NCI-H2029 treated with DMSO at 0.1 percent for 48 hours (cell line): ENCODE measurements around the gene CCDC102A.
"Not testable (repeated sequence)": the region's sequence is repeated elsewhere in the genome, so short reads cannot be mapped to it uniquely, and the experiment has no call there.

Experiments
- DNase-seq: peaks from one replicate; lab custom pipeline; 2025; lab: John Stamatoyannopoulos, UW

Gene CCDC102A

DNA sequence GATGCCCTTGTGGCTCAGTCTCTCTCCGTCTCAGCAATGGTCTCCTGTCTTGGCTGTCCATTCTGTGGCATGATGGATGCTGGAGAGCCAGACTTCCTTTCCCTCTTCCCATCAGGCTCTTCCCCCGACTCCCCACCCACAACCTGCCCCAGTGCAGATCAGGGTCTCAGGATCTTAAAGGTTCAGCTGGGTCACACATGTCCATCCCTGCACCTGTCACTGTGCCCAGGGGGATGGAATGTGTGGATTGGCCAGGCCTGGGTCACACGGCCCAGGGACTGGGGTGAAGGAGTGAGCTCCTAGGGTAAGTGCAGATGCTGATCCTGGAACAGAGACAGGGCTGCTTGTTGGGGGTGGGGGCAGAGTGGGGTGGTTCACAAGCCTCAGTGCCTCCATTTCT, 29.1 kb upstream of the CCDC102A start:
- DNase-seq, result no peak

DNA sequence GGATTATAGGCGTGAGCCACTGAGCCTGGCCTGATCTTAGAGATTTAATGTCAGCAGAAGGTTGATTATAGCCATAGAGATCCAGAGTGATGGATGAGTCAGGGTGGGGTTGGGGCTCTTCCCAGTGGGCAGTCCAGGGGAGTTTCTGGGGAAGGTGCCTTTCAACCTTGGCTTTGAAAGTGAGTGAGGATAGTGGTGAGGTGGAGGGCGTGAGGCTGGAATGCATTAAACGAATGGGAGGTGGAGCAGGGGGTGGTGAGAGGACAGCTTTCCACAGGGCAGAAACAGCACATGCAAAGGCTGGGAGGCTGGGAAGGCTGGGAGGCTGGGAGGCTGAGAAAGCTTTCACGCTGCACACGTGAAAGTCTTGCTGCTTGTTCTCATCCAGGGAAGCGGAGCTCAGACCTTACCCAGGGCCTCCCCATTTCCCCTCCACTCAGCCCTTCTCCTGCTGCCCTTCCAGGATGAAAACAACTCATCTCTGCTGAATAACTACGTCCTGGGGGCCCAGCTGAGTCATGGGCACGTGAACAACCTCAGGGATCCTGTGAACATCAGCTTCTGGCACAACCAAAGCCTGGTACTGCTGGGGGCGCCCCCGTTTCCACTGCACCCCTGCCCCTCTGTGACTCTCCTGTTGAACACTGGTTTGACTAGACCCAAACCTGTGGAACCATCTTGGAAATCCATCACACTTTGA, 28.4 kb upstream of the CCDC102A start:
- DNase-seq, result no peak

DNA sequence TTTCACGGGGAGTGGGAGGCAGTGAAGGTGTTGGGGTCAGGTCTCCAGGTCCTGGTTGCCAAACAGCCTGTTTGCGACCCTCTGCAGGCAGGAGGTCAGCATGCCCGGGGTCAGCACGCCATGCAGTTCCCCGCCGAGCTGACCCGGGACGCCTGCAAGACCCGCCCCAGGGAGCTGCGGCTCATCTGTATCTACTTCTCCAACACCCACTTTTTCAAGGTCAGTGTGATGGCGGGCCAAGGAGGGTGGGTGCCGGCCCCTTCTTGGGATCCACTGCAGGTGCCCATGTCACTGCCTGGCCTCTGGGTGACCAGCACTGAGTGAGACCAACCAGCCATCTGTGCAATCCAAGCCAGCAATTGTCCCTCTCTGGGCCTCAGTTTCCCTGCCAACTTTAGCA, 27.4 kb upstream of the CCDC102A start:
- no peak for DNase-seq

DNA sequence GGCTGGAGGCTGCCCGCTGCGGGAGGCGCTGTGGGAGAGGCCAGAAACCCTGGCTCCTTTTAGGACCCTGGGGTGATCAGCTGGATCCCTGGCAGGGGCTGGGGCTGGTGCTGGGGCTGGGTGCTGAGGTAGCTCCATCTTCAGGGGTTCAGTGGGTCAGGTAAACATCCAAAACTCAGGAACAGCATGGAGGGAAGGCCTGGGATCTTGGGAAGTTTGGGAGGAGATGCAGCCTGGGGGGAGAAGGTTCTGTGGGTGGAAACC, 27.0 kb upstream of the CCDC102A start:
- DNase-seq, result no peak

DNA sequence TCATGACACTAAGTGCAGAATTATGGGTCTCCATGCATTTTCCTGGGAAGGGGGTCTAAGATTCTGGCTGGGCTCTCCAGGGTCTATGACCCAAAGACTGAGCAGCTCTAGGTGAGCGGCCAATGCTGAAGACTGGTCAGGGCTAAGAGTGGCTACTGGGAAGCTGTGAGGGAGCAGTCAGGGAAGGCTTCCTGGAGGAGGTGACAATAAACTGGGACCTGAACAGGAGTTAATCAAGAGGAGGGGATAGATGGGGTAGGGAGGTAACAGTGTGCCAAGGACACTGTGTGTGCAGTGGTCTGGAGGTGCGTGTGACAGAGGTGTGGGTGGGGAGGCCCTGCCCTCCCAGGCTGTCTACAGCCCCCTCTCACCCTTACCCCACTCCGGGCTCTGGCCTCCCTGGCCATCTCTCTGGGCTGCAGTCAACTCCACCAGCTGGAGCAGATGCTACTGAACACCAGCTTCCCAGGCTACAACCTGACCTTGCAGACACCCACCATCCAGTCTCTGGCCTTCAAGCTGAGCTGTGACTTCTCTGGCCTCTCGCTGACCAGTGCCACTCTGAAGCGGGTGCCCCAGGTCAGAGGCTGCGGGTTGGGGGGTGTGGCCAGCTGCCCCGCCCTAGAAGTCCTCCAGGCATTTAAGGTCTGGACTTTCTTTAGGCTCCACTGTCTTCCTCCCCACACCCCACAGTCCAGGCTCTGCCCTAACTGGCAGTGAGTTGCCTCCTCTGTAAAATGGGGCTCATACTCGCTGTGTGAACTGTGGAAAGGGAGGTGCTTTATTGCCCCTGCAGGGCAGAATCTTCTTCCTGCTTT, 26.5 kb upstream of the CCDC102A start:
- DNase-seq, result no peak

DNA sequence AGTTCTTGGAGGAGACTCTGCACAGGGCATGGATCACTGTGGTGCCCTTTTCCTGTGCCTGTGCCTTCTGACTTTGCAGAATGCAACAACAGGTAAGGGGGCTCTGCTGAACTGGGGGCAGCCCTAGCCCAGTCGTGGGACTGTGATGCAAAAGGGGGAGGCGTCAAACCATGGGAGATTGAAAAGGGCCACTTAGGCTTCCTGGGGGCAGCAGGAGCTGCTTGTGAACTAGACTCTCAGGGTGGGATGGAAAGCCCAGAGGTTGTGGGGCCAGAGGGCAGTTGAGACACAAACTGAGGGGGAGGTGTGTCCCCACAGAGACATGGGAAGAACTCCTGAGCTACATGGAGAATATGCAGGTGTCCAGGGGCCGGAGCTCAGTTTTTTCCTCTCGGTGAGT, 25.7 kb upstream of the CCDC102A start:
- DNase-seq, result no peak

DNA sequence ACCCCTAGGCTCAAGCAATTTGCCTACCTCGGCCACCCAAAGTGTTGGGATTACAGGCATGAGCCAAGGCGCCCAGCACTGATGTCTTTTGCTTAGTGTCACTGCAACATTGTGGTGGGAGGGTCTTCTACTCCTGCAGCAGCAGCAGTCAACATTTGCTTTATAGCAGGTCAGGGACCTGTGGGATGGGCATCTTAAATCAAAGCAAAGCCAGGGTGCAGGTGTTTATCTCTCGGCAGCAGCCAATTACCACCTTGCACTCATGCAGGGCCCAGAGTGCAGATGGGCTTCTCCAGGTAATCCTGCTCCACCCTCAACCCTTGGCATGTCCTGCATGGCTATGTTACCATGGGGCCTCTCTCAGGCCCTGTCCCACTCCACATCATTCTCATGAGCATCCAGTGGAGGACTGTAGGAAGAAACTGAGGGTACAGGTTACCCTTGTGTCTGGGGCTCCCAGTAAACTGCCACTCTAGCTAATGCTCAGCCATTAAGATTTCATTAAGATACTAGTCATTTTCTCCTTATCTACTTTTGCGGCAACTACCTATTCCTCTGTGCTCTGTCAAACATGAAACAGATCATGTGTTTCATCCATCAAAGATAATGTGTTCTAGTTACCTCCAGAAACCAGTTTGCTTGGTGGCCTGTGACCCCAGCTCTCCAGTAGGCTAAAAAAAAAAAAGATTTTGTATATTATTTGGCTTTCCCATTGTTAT, 22.9 kb upstream of the CCDC102A start:
- no peak for DNase-seq

DNA sequence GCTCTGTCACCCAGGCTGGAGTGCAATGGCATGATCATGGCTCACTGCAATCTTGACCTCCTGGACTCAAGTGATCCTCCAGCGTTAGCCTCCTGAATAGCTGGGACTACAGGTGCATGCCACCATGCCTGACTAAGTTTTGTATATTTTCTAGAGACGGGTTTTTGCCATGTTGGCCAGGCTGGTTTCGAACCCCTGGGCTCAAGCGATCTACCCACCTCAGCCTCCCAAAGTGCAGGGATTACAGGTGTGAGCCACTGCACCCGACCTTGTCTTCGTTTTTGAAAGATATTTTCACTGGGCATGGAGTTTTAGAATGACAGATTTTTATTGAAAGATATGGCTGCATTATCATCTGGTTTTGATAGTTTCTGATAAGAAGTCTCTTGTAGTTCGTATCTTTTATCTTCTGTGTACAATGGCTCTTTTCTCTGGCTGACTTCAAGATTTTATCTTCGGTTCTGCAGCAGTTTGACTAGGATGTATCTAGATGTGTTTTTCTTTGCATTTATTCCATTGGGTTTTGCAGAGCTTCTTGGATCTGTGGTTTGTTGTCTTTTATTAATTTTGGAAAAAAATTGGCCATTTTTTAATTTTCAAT, 20.7 kb upstream of the CCDC102A start:
- DNase-seq, result no peak

DNA sequence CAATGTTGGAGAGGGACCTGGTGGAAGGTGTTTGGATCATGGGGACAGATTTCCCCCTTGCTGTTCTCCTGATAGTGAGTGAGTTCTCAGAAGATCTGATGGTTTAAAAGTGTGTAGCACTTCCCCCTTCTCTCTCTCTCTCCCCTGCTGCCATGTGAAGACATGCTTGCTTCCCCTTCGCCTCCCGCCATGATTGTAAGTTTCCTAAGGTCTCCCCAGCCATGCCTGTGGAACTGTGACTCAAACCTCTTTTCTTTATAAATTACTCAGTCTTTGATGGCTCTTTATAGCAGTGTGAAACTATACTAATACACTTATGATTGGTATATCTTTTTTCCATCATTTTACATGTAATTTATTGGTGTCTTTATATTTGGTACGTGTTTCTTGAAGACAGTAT, 19.5 kb upstream of the CCDC102A start:
- no peak for DNase-seq

DNA sequence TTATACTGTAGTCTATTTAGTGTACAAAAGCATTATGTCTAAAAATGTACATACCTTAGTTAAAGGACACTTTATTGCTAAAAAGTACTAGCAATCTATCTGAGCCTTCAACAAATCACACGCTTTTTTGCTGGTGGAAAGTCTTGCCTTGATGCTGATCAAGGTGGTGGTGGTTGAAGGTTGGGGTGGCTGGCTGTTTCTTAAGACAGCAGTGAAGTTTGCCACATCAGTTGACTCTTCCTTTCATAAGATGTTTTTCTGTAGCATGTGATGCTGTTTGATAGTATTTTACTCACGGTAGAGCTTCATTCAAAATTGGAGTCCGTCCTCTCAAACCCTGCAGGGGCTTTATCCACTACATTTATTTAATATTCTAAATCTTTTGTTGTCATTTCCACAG, 14.7 kb upstream of the CCDC102A start:
- DNase-seq, result no peak

DNA sequence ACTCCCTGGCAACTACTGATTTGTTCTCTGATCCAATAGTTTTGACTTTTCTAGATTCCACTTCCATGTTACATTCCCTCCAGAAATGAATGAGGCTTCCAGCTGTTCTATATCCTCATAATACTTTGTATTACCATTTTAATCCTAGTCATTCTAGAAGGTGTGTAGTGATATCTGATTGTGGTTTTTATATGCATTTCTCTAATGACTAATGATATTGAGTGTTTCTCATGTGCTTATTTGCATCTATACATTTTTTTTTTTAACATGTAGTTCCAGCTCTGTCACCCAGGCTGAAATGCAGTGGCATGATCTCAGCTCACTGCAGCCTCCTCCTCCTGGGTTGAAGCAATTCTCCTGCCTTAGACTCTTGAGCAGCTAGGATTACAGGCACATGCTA, 13.4 kb upstream of the CCDC102A start:
- DNase-seq, result no peak

DNA sequence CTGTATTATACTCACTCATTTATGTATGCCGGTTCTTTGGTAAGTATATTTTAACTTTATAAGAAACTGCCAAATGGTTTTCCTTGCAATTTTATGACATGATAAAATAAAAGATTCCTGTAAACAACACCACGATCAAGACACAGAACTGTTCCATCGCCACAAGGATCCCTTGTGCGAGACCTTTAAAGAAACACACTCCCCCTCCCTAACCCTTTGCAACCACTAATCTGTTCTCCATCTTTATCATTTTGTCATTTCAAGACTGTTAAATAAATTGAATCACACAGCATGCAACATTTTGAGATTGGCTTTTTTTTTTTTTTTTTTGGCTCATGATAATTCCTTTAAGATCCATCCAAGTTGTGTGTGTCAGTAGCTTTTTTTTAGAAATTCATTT, 12.0 kb upstream of the CCDC102A start:
- no peak for DNase-seq

DNA sequence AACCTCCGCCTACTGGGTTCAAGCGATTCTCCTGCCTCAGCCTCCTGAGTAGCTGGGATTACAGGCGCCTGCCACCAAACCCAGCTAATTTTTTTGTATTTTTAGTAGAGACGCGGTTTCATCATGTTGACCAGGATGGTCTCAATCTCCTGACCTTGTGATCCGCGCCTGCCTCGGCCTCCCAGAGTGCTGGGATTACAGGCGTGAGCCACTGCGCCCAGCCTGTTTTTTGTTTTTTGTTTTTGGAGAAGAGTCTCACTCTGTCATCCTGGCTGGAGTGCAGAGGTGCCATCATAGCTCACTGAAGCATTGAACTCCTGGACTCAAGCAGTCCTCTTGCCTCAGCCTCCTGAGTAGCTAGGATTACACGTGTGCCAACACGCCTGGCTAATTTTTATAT, 11.2 kb upstream of the CCDC102A start:
- not testable (repeated sequence) for DNase-seq

DNA sequence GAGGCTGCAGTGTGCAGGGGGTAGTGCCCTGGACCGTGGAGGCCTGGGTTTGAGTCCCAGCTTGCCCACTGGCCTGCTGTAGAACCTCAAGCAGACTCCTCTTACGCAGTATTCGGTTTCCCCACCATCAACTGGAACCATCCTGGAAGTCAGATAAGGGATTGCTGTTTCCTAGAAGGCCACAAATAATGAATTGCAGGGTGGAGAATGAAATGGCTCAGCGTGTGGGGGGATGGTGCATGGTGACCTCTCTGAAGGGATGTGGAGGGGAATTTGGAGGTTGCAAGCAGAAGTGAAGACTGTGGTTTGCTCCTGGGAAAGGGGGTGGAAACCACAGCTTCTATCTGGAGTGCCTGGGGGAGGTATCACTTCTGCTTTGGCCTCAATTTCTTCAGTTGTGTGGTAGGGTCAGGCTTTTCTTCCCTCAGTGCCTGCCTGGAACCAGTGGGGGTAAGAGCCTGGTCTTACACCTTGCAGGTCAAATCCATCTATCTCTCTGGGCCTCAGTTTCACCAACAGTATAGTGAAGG, 7.8 kb upstream of the CCDC102A start:
- no peak for DNase-seq

DNA sequence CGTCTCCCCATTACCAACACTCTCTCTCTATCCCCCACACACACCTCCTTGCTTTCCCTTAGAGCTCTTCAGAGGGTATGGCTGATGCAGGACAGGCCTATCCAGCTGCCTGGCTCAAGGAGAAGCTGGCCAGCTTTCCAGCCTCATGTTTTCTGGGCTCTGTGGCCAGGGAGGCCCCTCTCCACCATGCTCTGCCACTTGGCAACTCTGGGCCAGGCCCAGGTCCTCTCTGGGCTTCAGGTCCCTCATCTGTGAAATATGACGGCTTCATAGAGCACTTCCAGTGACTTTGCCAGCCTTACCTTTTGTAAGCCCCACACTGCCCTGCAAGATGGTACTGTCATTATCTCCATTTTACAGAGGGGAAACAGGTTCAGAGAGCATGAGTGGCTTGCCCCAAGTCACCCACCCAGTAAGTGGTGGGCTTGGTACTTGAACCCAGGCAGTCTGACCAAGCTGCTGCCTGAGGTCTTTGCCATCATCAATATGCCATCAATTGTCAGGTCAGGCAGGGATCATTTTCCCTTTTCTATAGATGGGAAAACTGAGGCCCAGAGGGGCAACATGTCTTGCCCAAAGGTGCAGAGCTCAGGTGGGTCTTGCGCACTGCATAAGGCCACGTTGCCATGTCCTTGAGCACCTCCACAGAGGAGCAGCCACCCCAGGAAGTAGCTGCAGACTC, 5.5 kb upstream of the CCDC102A start:
- no peak for DNase-seq

DNA sequence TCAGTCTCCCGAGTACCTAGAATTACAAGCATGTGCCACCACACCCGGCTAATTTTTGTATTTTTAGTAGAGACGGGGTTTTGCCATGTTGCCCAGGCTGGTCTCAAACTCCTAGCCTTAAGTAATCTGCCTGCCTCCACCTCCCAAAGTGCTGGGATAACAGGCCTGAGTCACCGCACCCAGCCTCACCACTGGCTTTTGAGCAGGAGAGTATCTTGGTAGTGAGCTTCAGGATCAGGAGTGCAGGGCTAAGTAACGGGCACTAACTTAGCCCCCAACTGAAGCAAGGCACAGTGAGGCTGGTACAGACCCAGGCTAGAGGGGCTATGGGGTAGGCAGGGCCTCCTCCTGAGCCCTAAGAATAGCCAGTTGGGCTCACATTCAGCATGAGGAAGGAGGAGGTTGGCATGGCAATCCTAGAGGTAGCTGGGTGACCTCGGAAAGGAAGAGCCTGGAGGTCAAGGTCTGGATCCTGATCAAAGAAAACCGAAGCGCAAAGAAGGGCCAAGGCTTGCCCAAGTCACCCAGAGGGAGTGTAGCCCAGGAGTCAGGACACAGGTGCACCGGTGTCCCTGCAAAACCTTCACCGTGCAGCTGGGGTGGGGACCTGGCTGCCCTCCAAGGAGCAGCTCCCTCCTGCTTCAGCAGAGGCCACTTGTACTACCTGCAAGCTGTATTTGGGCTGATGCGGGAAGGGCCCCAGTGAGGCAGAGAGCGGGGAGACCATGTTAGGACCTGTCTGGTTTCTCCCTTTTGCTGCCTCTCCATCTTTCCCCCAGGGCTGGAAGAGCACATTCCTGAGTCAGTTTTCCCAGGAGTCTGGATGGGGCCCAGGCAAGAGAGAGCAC, 4.8 kb upstream of the CCDC102A start:
- no peak for DNase-seq

DNA sequence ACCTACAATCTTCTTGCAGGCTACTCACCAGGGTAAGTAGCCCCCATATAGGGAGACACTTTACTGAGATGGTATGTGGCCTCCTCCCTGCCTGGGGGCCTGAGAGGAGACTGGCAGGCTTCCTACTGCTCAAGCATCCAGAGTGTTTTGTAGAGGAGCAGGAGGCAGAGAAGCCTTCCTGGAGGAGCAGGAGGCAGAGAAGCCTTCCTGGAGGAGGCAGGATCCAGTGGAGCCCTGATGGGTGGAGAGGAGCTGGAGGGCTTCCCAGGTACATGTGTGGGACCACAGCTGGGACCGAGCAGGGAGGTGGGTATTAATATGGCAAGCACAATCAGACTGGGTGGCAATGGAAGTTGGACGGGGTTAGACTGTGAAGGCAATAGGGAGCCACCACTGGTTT, 4.0 kb upstream of the CCDC102A start:
- no peak for DNase-seq

DNA sequence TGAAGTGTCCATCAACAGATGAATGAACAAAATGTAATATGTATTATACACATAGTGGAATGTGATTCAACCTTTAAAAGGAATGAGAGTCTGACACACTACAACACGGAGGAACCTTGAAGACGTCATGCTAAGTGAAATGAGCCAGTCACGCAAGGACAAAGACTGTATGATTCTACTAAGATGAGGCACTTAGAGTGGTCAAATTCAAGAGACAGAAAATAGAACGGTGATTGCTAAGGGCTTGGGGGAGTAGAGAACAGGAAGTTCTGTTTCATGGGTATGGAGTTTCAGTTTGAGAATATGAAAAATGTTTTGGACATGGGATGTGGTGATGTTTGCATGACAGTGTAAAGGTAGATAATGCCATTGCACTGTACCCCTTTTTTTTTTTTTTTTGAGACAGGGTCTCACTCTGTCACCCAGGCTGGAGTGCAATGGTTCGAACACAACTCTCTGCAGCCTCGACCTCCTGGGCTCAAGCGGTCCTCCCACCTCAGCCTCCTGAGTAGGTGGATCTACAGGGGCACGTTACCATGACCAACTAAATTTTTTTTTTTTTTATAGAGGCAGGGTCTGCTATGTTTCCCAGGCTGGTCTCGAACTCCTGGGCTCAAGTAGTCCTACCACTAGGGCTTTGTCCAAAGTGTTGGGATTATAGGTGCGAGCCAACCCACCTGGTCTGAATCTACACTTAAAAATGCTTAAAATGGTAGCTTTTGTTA, 2.9 kb upstream of the CCDC102A start:
- no peak for DNase-seq

DNA sequence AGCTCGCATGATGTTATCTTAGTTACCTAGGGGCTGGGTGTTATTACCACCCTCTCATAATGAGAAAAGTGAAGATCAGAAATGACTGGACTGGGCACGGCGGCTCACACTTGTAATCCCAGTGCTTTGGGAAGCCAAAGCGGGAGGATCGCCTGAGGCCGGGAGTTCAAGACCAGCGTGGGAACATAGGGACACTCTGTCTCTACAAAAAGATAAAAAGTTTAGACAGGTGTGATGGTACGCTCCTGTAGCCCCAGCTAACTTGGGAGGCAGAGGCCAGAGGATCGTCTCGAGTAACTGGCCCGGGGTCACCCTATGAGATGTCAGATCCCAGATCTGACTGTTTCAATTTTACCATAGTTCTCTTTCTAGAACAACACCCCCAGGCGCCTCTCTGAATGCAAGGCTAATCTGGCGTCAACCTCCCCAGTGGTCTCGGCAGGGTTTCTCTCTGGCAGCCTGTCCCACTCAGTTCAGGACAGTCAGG, 1.9 kb upstream of the CCDC102A start:
- no peak for DNase-seq

DNA sequence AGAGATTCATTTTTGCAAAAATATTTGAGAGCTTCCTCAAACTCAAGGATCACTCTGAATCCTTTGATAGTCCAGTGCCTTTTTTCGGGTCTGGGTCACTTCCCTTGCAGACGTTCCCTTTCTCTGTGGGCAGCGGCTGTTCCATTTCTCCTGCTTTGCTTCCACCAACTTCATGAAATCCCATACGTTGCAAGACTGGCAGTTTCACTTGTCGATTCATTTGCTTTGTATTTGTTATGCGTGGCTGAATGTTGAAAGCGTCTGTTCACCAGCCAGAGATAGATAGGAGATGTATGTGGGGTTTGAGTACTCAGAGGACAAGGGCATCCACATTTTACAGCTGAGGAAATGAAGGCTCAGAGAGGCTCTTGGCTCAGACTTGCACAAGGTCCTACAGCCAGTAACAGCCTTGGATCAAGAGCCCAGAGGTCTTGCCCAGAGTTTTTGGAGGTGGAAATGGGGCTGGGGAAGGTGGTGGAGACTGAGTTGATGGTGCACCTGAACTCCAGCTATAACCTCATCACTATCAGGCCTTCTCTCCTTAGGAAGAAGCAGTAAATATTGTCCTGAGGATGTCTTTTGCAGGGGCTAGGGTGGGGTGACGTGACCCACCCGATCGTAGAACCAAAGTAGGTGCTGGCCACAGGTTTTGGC, 1.3 kb upstream of the CCDC102A start:
- no peak for DNase-seq
